Measurements from ENCODE around the gene CD4.

CD4 gene

DNA sequence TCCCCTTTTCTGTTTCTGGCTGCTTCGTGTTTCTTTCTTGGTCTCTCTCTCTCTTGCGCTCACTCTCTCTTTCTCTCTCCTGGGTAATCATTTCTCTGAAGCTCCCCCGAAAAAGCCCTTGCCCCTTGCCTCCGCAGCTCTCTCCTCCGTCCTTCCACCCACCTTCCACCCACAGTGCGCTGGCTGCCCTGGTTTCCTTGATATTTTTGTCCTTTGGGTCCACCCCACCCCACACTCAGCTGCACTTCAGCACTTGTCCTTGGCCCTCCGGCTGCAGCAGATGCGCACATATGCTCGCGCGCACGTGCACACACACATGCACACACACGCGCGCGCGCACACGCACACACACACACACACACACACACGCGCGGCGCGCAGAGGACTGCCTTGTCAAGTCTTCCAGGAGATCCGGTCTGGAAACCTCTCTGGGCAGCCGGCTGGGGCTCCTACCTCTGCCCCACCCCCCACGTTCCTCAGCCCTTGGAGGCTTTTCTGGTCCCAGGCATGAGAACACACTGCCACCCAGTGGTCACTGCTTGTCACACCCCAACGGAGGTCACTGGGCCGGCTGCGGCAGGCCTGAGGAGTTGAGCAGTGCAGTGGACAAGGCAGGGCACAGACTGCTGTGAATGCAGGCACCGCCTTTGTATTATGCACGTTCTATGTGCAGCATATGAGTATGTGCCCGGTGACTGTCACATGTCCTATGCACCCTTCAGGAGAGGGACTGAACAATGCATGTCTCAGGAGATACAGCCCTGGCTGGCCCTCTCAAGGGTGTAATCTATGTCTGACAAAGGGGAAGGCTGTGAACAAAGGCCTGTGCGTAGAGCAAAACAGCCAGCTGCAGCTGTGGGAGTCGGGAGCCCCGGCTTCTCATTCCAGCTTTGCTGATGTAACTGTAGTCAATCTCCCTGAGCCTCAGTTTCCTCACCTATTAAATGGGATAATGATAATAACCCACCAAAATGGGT is 10.5 kb upstream of the CD4 start:
- peak; percentile 86 for DNase-seq

DNA sequence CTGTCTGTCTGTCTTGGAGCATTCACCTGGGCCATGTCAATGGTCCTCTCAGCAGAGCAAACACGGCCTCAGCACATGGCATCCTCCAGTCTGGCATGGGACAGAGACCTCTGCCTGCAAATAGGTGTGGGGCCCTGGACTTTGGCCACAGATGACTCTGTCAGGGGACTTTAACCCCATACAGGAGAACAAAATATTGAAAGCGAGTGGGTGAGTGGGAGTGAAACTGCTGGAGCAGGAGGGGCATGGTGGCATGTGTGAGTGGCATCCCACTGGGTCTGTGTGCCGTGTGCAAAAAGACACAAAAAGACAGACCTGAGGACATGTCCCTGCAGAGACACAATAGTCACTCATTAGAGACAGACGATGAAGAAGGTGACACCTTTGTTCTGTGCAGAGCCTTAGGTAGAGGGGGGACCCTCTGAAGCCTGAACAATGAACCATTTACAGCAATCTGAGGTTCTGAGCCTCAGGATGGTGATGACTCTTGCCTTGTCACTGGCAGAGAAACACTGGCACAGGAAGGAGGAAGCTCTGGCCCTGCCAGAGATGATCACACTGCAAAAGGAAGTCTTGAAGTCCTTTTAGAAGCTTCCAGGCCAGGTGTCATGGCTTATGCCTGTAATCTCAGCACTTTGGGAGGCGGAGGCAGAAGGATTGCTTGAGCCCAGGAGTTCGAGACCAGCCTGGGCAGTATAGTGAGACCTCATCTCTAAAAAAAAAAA is 9.5 kb upstream of the CD4 start:
- no peak for DNase-seq

GRCh38 chr12:6780573-6780972 is 8.8 kb upstream of the CD4 start:
- DNase-seq, result no peak

DNA sequence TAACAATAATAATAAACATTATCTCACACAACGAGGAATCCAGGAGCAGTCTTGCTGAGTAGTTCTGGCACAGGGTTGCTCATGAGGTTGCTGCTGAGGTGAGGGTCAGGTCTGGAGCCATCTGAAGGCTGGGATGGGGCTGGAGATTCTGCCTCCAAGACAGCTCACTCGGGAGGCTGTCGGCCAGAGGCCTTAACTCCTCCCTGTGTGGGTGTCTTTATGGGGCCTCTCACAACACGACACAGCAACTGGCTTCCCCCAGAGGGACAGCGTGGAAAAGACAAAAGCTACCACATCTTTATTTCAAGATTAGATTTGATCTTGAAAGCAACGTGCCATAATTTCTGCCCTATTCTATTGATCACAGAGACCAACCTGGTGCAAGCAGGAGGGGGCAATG is 7.2 kb upstream of the CD4 start:
- no peak for DNase-seq

GRCh38 chr12:6782850-6783566 is 6.3 kb upstream of the CD4 start:
- no peak for DNase-seq

DNA sequence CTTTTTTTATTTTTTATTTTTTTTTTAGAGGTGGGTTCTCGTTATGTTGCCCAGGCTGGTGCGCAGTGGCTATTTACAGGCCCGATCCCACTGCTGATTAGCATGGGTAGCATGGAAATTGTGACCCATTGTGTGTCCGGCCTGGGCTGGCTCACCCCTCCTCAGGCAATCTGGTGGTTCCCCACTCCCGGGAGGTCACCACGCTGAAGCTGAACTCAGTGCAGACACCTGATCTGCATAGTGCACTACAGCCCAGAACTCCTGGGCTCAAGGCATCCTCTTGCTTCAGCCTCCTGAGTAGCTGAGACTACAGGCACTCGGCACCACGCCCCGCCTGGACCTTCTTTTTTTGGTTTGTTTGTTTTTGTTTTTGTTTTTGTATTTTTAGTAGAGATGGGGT is 5.5 kb upstream of the CD4 start:
- no peak for DNase-seq

DNA sequence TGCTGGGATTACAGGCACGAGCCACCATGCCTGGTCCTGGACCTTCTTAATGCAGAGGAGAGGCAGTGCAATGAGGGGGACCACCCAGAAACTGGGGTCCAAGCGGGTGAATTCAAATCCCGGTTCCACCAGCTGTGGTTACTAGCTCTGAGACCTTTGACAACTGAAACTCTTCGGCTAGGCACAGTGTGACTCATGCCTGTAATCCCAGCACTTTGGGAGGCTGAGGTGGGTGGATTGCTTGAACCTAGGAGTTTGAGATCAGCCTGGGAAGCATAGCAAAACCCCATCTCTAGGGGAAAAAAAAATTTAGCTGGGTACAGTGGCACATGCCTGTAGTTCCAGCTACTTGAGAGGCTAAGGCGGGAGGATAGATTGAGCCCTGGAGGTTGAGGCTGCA is 5.0 kb upstream of the CD4 start:
- DNase-seq, result no peak

DNA sequence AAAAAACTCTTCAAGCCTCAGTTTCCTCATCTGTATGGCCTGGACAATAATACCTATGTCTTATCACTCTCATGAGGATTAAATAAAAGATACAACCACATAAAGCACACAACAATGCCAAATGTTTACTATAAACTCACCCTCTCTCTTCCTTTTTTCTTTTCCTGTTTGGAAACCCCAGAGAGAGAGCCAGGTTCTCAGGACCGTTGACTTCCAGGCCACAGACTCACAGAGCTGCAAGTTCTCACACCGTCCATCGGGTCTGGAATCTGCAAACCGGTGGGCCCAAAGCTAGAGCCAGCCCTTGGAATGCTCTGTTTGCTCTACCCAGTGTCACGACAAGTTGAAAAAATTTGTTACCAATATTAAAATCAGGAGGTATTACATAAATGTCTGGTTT is 4.6 kb upstream of the CD4 start:
- DNase-seq, result no peak

DNA sequence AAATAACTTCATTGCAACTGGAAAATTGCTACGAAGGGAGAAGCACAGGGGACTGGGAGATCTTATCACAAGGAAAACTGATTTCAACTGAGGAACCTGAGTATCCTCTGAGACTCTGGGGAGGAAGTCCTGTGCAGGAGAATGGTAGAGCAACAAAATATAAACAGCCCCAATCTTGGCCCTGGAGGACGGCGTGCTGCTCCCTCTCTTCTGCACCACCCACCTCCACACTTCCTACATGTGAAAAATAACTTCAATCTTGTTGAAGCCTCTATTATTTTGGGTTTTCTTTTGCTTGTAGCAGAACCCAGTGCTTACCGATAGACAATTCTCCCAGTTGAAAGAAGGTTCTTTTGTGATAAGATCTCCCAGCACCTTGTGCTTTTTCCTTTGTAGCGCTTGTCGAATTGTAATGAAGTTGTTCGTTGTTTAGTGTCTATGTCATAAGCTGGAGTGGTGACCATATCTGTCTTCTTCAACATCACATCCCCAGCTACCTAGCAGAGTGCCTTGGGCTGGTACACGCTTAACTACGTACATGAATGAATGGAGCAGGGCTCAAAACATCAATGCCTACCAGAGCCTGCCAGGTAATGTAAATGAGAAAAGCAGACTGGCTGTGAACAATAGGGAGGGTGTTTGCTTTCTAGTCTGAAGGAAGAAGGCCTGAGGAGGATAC is 2.8 kb upstream of the CD4 start:
- DNase-seq, result peak; percentile 38

DNA sequence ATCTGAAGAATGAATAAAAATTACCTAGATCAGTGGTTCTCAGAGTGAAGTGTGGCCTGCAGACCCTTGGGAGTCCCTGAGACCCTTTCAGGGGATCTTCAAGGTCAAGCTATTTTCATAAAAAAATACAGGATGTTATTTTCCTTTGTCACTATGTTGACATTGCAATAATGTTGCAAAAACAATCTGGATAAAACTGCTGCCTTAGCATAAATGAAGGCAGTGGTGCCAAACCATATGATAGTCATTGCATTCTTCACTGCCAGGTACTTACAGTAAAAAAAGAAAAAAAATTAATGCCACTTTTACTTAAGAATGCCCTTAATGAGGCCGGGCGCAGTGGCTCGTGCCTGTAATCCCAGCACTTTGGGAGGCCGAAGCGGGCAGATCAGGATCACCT is 2.0 kb upstream of the CD4 start:
- DNase-seq, result no peak

- no peak for DNase-seq
Observed at GRCh38 chr12:6790496-6791150, 1.3 kb downstream of the CD4 start.

GRCh38 chr12:6791931-6792520 is 2.7 kb downstream of the CD4 start:
- no peak for DNase-seq

DNA sequence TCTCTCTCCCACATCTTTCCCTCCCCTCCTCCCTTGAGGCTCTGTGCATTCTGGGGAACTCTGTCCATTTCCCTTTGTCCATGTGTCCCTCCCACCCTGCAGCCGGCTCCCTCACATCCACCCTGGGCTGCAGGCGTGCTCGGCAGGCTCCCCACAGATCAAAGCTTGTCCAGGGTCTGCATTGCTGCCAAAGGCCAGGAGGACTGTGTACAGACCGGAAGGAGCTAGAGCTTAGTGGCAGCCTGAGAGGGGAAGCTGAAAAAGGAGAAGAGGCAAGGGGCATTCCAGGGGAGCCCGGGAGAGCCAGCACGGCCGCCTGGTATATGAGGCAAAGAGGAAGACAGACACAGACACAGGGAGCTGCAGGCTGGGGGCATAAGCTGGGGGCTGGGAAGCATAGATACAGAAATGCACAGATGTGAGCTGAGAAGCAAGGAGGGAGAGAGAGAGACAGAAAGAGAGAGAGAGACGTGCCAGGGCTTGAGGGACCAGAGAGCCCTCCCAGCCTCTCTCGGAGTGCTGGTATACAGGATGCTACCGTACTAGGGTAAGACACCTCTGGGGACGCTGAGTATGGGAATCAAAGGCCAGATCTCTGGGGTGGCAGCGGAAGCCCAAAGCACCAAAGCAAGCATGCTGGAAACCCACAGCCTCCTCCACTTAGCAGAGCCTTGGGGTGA is 3.3 kb downstream of the CD4 start:
- peak; percentile 64 for DNase-seq

- DNase-seq, result no peak
Observed at GRCh38 chr12:6795088-6795487, 5.8 kb downstream of the CD4 start.

- no peak for DNase-seq
Observed at GRCh38 chr12:6796576-6796975, 7.2 kb downstream of the CD4 start.

GRCh38 chr12:6799147-6799546 is 9.8 kb downstream of the CD4 start:
- DNase-seq, result no peak

DNA sequence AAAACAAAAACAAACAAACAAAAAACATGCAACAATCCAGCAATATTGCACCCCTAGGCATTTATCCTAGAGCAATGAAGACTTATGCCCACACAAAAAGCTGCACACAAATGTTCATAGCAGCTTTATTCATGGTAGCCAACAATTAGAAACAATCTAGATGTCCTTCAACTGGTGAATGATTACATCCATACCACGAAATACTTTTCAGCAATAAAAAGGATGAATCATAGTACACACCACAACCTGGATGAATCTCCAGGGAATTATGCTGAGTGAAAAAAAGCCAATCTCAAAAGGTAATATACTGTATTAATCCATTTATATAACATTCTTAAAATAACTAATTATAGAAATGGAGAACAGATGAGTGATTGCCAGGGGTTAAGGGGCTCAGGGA is 17.8 kb downstream of the CD4 start:
- DNase-seq, result no peak

GRCh38 chr12:6809056-6809455 is 19.7 kb downstream of the CD4 start:
- no peak for DNase-seq

DNA sequence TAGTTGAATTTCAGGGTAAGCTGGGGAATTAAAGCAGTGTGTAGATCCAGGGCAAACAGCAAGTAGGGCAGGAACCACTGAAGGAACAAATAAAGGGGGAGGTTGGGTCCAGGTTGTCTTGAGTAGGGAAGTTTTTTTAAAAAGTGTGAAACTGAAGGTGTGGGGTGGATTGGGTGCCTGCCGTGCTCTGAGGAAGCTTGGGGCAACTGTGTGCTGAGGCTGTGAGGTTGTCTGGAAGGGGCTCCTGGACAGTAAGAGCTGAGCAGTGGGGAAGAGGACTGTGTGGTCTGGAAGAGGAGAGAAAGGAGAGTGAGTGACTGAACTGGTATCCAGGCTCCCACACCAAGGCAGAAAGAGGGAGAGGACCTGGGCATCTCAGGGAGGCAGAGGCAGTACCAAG is 21.4 kb downstream of the CD4 start:
- DNase-seq, result no peak

DNA sequence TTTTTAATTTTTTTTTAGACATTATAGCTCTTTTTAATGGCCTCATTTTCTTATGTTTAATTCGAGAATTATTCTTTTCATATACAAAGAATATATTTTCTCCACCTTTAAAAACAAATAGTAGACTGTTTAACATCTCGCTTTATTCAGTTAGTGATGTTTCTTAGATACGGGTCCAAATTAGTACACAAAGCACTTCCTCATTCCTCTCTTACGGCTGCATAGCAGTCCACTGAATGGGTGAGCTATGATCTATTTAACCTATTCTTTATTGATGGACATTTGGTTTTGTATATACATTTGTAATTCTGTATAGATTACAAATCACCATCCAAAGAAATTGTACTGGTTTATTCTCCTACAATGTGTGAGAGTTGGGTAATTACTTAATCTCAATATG is 24.0 kb downstream of the CD4 start:
- no peak for DNase-seq

DNA sequence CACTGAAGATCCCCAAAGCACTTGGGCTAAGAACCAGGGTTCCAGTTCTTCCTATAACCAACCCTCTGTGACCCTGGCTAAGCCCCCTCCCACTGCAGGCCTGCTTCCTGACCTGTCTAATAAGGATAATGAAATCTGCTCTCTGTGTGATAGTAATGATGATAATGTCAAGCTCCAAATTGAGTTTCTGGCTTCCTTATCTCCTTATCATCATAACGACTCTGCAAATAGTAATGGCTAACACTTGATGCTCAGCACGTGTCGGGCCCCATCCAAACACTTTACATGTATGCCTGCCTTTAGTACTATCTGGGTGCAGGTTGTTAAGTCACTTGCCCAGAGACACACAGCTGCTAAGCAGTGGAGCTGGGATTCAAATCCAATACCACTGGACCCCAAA is 27.3 kb downstream of the CD4 start:
- DNase-seq, result no peak

Measured in CD4-positive, alpha-beta T cell treated with Interleukin-15 for 1 hour (primary cell).